ENCODE results near the gene FBXO42.

- TF ChIP-seq CTCF (IDR thresholded peaks at IDR 0.05) (no peak), POLR2A (IDR thresholded peaks at IDR 0.05) (no peak)
Measured at GRCh38 chr1:16372535-16373285, 20.4 kb upstream of the FBXO42 start.
